HL-60 (cell line): Measurements from ENCODE around the gene BCAR3.
"Not testable (repeated sequence)": the region's sequence is repeated elsewhere in the genome, so short reads cannot be mapped to it uniquely, and the experiment has no call there.

Experiments
- CTCF ChIP-seq: IDR thresholded peaks from one replicate; pipeline ENCODE4 v1.5.1; 2011; ENCODE audit warnings: low read length, control low read depth, inconsistent platforms; ENCODE audit not compliant: insufficient read depth
- GABPA ChIP-seq: IDR thresholded peaks from 2 replicates; pipeline ENCODE4 v1.6.1; 2012; ENCODE audit warnings: low read depth
- POLR2AphosphoS5 ChIP-seq: IDR thresholded peaks from 2 replicates; pipeline ENCODE4 v1.6.1; 2012; ENCODE audit warnings: low read depth
- REST ChIP-seq: IDR thresholded peaks from 2 replicates; pipeline ENCODE4 v1.6.1; 2012; ENCODE audit warnings: low read depth; ENCODE audit not compliant: insufficient replicate concordance
- SPI1 ChIP-seq: IDR thresholded peaks from 2 replicates; pipeline ENCODE4 v1.6.1; 2012; ENCODE audit warnings: low read depth, mild to moderate bottlenecking, borderline replicate concordance

- not testable (repeated sequence) for TF ChIP-seq CTCF, REST, GABPA, POLR2AphosphoS5, SPI1
Measured at GRCh38 chr1:93697566-93697965, 15.9 kb upstream of the BCAR3 start.
